Endometrial microvascular endothelial cells (primary cell): ENCODE results near the gene RAB26. TPM values are rescaled to one million over a fixed set of nuclear protein-coding genes. Genes with fewer than 3 reads are reported as not detected.

Source experiments
- in situ Hi-C: cut with HindIII; loops from 2 replicates; pipeline ENCODE4 v1.10.0; 2017; ENCODE audit warnings: low sequenced_read_pairs, low pct_unique_long_range_greater_than_20kb; ENCODE audit errors: inconsistent ontology term
- total RNA-seq: library from RNA; depleted of rRNA; stranded (reverse); fragments of >200 nt; gene quantifications from one replicate; pipeline ENCODE4 v1.2.3, GENCODE V29; 2015; ENCODE audit errors: inconsistent ontology term

The RAB26 gene
- total RNA-seq, 1 donor from 2014 or later, result 0.74 TPM

- in situ Hi-C loops, result loop anchor here (25.0 kb wide), 1 partner anchor 136 kb away; the partner anchor contains the start of genes NHERF2, NTHL1 and TSC2
These were observed 24.4 kb downstream of the RAB26 start for GRCh38 chr16:2172688-2173335.

- in situ Hi-C loops, result loop anchor here (25.0 kb wide), 1 partner anchor 136 kb away; the partner anchor contains the start of genes NHERF2, NTHL1 and TSC2
These were observed 24.9 kb downstream of the RAB26 start for GRCh38 chr16:2173366-2173765.

GRCh38 chr16:2173916-2174315 lies 25.5 kb downstream of the RAB26 start:
- in situ Hi-C loops, result loop anchor here (25.0 kb wide), 1 partner anchor 137 kb away; the partner anchor contains the start of genes NHERF2, NTHL1 and TSC2

- in situ Hi-C loops, result loop anchor here (25.0 kb wide), 1 partner anchor 137 kb away; the partner anchor contains the start of genes NHERF2, NTHL1 and TSC2
These were observed 26.1 kb downstream of the RAB26 start for GRCh38 chr16:2174396-2175131.

GRCh38 chr16:2175454-2175853 lies 27.0 kb downstream of the RAB26 start:
- in situ Hi-C loops, result no loop called here

GRCh38 chr16:2176047-2176446 lies 27.6 kb downstream of the RAB26 start:
- in situ Hi-C loops, result no loop called here

- in situ Hi-C loops, result no loop called here
These were observed 28.7 kb downstream of the RAB26 start for GRCh38 chr16:2177101-2177500.

- in situ Hi-C loops, result no loop called here
These were observed 29.1 kb downstream of the RAB26 start for GRCh38 chr16:2177561-2177960.

GRCh38 chr16:2178321-2179106 lies 30.1 kb downstream of the RAB26 start:
- in situ Hi-C loops, result no loop called here

- in situ Hi-C loops, result no loop called here
These were observed 30.7 kb downstream of the RAB26 start for GRCh38 chr16:2179107-2179501.

- in situ Hi-C loops, result no loop called here
These were observed 31.2 kb downstream of the RAB26 start for GRCh38 chr16:2179576-2179975.

- in situ Hi-C loops, result no loop called here
These were observed 32.0 kb downstream of the RAB26 start for GRCh38 chr16:2180461-2180860.

GRCh38 chr16:2180962-2181923 lies 32.8 kb downstream of the RAB26 start:
- in situ Hi-C loops, result no loop called here

GRCh38 chr16:2181952-2182351 lies 33.5 kb downstream of the RAB26 start:
- in situ Hi-C loops, result no loop called here

- in situ Hi-C loops, result no loop called here
These were observed 35.2 kb downstream of the RAB26 start for GRCh38 chr16:2183671-2184070.

- in situ Hi-C loops, result no loop called here
These were observed 35.9 kb downstream of the RAB26 start for GRCh38 chr16:2184346-2184745.

GRCh38 chr16:2184962-2185361 lies 36.5 kb downstream of the RAB26 start:
- in situ Hi-C loops, result no loop called here

GRCh38 chr16:2186064-2186463 lies 37.6 kb downstream of the RAB26 start:
- in situ Hi-C loops, result no loop called here
